GM10847 (cell line): ENCODE measurements around the gene DACH1.

ENCODE experiments used
- POLR2A ChIP-seq: IDR thresholded peaks from 2 replicates; pipeline ENCODE4 v1.6.1; 2011; ENCODE audit not compliant: insufficient read length; ENCODE audit errors: extremely low read depth

Gene DACH1

GRCh38 chr13:71775966-71776365 is 91.0 kb downstream of the DACH1 start:
- TF ChIP-seq POLR2A, result no peak

- no peak for TF ChIP-seq POLR2A
These were observed 92.1 kb downstream of the DACH1 start for GRCh38 chr13:71774863-71775262.

- TF ChIP-seq POLR2A, result no peak
These were observed 93.5 kb downstream of the DACH1 start for GRCh38 chr13:71773531-71773930.

DNA sequence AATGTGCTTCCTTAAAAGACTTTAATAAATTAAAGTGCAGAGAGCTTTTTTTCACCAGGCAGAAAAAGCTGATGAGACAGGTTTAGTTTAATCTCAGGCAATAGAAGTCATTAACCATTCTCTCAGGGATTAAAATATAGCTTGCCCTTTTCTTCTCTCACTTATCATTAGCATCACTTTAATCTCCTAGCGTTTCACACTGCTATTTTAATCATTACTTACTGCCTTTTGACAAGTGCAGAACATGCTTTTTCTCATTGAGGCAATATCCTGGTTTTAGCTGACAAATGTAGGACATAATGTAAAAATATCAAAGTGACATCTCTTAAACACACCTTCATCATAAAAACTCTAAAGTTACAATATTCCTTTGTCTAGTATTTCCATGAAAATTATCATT is 94.6 kb downstream of the DACH1 start:
- TF ChIP-seq POLR2A, result no peak

- no peak for TF ChIP-seq POLR2A
These were observed 95.9 kb downstream of the DACH1 start for GRCh38 chr13:71771144-71771543.

DNA sequence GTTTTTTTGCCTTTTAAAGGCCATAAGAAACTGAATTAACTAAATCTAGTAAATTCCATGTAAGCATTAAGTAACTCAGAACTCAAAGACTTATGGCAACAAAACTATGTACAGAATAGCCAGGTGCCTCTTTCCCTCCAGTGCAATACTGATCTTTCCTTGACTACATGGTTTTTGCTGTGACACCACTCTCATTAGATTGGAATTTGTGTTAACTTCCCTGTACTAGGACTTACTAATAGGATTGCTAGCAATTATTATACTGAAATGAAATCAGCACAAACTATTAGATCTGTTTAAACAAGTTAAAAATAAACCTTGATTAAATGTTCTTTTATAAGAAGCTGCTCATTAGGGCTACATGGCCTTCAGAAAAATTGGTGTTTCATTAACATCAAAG is 96.3 kb downstream of the DACH1 start:
- no peak for TF ChIP-seq POLR2A

DNA sequence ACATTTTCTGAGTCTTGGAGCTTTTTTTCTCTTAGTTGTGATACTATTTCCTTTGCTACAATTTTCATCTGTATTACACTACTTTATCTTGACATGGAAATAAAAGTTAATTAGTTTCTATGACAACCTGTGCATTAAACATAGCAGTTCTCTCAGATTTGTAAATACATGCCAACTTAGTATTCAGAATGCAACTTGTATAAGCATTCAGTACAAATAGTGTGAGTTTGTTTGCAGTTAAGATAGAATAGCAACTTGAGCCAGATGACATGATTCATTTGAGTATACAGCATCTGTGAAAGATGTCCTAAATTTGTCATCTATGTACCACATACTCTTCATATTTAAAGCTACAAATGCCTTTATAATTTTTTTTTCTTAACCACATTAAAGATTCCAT is 98.1 kb downstream of the DACH1 start:
- TF ChIP-seq POLR2A, result no peak

GRCh38 chr13:71759651-71760511 is 107.1 kb downstream of the DACH1 start:
- TF ChIP-seq POLR2A, result no peak

GRCh38 chr13:71758828-71759227 is 108.2 kb downstream of the DACH1 start:
- no peak for TF ChIP-seq POLR2A

- no peak for TF ChIP-seq POLR2A
These were observed 112.5 kb downstream of the DACH1 start for GRCh38 chr13:71754407-71754974.

DNA sequence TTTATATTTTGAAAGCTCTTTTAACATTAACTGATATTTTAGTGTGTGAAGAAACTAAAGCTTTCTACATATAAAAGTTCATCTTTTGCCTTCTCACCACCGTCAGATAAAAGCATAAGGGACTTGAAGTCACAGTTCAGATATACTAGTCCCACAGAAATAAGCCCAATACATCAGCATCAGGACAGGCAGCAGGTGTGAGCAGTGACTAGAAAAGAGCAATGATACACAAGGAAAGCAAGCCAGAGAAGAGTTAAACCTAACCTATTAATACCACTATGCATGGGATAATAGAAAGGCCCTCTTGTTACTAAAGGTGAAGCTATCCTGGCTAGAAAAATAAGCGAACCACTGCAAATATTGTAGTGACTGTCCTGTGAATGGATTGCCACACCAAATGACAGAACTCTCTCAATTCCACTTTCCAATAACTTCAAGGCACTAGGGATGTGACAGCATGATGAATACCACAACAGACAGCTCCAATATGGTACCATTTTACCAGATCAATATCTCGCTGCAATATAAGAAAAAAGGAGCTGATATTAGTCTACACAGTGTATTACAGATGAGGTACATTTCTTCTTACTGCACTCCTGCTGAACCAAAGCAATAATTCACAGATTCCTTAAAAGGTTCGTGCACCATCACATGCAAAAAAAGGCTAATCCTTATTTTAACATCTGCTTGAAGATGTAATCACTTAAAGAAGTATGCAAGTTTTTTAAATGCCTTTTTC is 114.1 kb downstream of the DACH1 start:
- TF ChIP-seq POLR2A, result no peak

GRCh38 chr13:71751073-71751472 is 115.9 kb downstream of the DACH1 start:
- TF ChIP-seq POLR2A, result no peak

DNA sequence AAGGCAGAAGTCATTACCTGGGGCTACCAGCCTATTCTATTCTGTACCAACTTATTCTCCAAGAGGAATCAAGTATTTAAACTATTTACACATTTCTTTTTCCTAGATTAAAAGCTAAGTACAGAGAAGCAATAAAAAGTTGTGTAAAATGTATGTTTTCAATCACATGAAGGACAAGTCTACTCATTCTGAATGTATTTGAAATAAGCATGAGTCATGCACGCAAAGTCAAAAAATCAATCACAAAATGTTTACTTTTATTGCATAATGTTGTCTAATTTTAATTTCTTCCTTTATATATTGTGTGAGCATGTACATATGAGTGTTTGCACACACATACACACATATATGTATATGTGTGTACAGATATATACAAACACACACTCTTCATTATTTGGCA is 136.7 kb downstream of the DACH1 start:
- TF ChIP-seq POLR2A, result no peak

- TF ChIP-seq POLR2A, result no peak
These were observed 137.6 kb downstream of the DACH1 start for GRCh38 chr13:71729441-71729840.

DNA sequence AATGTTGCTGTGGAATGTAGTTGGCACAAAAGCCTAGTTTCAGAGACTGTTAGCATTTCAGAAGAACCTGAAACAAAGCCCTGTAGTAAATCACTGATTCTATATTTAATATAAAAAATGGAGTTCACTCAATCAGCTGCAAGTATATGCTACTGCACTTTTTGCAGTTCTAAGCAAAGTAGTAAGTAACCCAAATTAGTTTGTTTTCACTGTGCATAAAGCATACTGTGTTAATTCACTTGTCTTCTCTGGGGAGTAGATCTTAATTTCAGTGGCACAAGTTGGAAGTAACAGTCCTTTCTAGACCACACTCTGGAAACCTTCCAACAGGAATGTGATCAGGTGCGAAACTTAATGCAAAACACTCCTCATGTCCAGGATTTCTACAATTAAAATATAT is 139.3 kb downstream of the DACH1 start:
- TF ChIP-seq POLR2A, result no peak

- TF ChIP-seq POLR2A, result no peak
These were observed 140.0 kb downstream of the DACH1 start for GRCh38 chr13:71727042-71727441.

GRCh38 chr13:71722206-71722605 is 144.8 kb downstream of the DACH1 start:
- TF ChIP-seq POLR2A, result no peak

DNA sequence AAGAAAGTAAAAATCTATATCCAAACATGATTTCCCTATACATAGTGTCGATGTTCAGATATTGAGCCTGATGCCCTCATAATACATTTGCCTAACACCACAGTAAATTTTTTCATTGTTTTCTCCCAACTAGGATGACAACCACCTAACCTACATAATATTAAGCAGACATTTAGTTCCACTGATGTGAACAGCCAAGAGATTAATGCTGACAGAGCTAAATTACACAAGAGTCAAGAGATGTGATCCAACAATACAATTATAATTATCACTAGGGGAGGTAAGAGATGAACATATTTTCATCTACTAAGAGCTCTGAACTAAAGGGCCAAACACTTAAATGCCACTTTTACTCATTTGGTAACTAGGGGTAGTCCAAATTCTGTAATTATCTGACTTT is 145.9 kb downstream of the DACH1 start:
- TF ChIP-seq POLR2A, result no peak
